Adrenal gland (tissue), 12 donors: ENCODE data around the gene CDON. TPM values are rescaled to one million over a fixed set of nuclear protein-coding genes. Genes with fewer than 3 reads are reported as not detected.

Experiments
- DNase-seq, 7 donors: peaks; one replicate each; pipeline ENCODE4 v3.0.0-alpha.2; 2019 to 2020
- H3K27ac ChIP-seq, 5 donors: fragments of 200-600 bp; sonication (generic) in 4 of 5; 1 replicate in 3 of 5; 2 replicates in 2 of 5; pipeline versions ENCODE4 v1.5.1 to v1.8.0; 2016 to 2020; ENCODE audit warnings: mild to moderate bottlenecking in 1 of 5
- H3K27me3 ChIP-seq: fragments of 200-600 bp; 2 replicates; pipeline ENCODE4 v1.8.0; 2021
- H3K36me3 ChIP-seq, 2 donors: fragments of 200-600 bp; replicated peaks in 1 of 2; 1 replicate in 1 of 2; 2 replicates in 1 of 2; pipeline versions ENCODE4 v1.5.1 to v1.8.0; 2018 to 2022
- H3K4me1 ChIP-seq, 2 donors: fragments of 200-600 bp; replicated peaks in 1 of 2; 1 replicate in 1 of 2; 2 replicates in 1 of 2; pipeline versions ENCODE4 v1.5.1 to v1.8.0; 2018 to 2021
- H3K4me3 ChIP-seq, 4 donors: fragments of 200-600 bp; sonication (generic) in 3 of 4; one replicate each; pipeline ENCODE4 v1.5.1; 2016 to 2018
- H3K9me3 ChIP-seq, 3 donors: fragments of 200-600 bp; sonication (generic) in 1 of 3; replicated peaks in 1 of 3; 1 replicate in 2 of 3; 2 replicates in 1 of 3; pipeline versions ENCODE4 v1.5.1 to v1.8.0; 2016 to 2021
- POLR2A ChIP-seq, 2 donors: fragments of 450-650 bp; IDR thresholded peaks; one replicate each; pipeline ENCODE4 v1.6.1; 2017; ENCODE audit warnings: antibody characterized with exemption in 2 of 2, mild to moderate bottlenecking in 2 of 2, moderate library complexity in 1 of 2
- WGBS, 4 donors: extraction: QIAGEN DNeasy Blood & Tissue Kit in 2 of 4; methylation state at CpG; one replicate each; pipeline versions ENCODE4 v1.1.5 to v1.1.7; 2013 to 2017; 5-methylcytosine and 5-hydroxymethylcytosine counted together
- intact Hi-C, 2 donors: fragments of 100-400 bp; cut with DNase I; formaldehyde crosslinking; loops; one replicate each; pipeline versions ENCODE4 v1.14.1 to v1.15.0; 2022 to 2023
- polyA plus RNA-seq, 3 donors: library from polyadenylated mRNA; stranded (reverse); fragments of 200-250 nt in 2 of 3; fragments of 350-450 nt in 1 of 3; fragmentation: Illumina TruSeq in 1 of 3; extraction: RNeasy Lipid Tissue Mini Kit (QIAGEN cat#74804) in 1 of 3; gene quantifications; one replicate each; pipeline ENCODE4 v1.2.3, GENCODE V29; 2013 to 2014
- total RNA-seq, 9 donors: library from RNA; depleted of rRNA in 4 of 9; stranded (reverse); fragments of >200 nt in 4 of 9; fragments of 120-200 nt in 1 of 9; fragmentation: NEBNext Ultra II Directional in 1 of 9; extraction: Animal tissue kit (Norgen Biotek cat#: 25700) in 1 of 9; gene quantifications; one replicate each; pipeline versions ENCODE4 v1.1.0 to v1.2.4, GENCODE V29; 2013 to 2023
- TF ChIP-seq, protein P1 (sequence below), 6 experiments: fragments of 450-650 bp in 4 of 6; fragments of 200-600 bp in 2 of 6; sonication (generic) in 1 of 6; IDR thresholded peaks; 1 replicate in 5 of 6; 2 replicates in 1 of 6; pipeline versions ENCODE4 v1.5.1 to v1.8.0; 2016 to 2021; ENCODE audit warnings: antibody characterized with exemption in 6 of 6, mild to moderate bottlenecking in 2 of 6, moderate library complexity in 1 of 6
- donor health status: healthy with polysubstance abuse.
- donor health status: Bipolar disorder and iron deficiency.
- donor health status: DM: yes; HTN: yes; CAD: no.
- donor health status: DM: no; HTN: no; CAD: no.
- donor health status: DM: no; HTN: no; CAD: no.
- donor health status: DM: yes; HTN: yes; CAD: no.

Gene CDON
- total and polyA plus RNA-seq, 12 donors, result 0.90 to 12.1 (median 3.9) TPM

DNA sequence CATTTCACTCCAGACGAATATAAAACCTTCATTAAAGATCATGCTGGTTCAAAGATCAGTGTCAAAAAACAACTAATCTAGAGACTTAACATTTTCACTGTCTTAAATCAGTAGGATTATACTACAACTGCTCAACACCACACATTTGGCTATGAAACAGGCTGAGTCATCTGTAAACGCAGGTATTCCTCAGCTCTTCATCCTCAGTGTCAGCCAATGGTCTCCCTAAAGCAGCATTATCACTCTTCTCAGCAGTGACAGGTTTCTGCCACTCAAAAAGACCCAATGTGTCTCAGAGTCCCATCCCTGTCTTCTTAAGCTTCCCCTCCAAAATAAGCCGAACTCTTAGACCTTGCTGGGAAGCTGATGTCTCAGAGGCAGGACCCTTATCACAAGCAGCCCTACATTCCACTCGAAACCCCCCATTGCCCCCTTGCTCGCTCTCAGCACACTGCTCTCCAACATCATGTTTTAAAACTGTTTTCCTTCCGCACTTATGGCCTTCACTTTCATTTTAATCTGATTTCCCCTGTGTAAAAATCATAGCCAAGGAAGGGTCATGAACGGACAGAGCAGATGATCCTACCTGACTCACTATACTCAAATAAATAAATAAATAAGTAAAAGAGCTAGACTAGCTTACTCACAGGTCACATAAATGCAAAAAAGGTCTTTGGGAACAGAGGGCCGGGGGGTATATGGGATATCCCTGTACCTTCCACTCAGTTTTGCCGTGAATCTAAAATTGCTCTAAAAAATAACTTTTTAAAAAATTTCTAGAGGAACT lies 23.0 kb downstream of the CDON start:
- TF ChIP-seq, protein P1, sequence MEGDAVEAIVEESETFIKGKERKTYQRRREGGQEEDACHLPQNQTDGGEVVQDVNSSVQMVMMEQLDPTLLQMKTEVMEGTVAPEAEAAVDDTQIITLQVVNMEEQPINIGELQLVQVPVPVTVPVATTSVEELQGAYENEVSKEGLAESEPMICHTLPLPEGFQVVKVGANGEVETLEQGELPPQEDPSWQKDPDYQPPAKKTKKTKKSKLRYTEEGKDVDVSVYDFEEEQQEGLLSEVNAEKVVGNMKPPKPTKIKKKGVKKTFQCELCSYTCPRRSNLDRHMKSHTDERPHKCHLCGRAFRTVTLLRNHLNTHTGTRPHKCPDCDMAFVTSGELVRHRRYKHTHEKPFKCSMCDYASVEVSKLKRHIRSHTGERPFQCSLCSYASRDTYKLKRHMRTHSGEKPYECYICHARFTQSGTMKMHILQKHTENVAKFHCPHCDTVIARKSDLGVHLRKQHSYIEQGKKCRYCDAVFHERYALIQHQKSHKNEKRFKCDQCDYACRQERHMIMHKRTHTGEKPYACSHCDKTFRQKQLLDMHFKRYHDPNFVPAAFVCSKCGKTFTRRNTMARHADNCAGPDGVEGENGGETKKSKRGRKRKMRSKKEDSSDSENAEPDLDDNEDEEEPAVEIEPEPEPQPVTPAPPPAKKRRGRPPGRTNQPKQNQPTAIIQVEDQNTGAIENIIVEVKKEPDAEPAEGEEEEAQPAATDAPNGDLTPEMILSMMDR (IDR thresholded peaks at IDR 0.05), result no peak
- no peak for TF ChIP-seq POLR2A (IDR thresholded peaks at IDR 0.05)
- intact Hi-C loops, result no loop called here
- no peak overlapping the region for H3K27ac ChIP-seq

GRCh38 chr11:126035718-126036117 lies 26.9 kb downstream of the CDON start:
- H3K4me3 ChIP-seq, result no peak overlapping the region
- 82 to 94% (median 89%) methylated on average over 5 of the region's 5 CpGs for WGBS, 4 donors
- H3K36me3 ChIP-seq, result no peaks in the 10 kb centered on the region
- no peak for DNase-seq
- no peaks in the 10 kb centered on the region for H3K4me1 ChIP-seq
- intact Hi-C loops, result no loop called here
- H3K27me3 ChIP-seq, result no peaks in the 10 kb centered on the region
- TF ChIP-seq, protein P1 (IDR thresholded peaks at IDR 0.05), result no peak
- no peak for TF ChIP-seq POLR2A (IDR thresholded peaks at IDR 0.05)
- no peaks in the 10 kb centered on the region for H3K9me3 ChIP-seq
- no peak overlapping the region for H3K27ac ChIP-seq

More for the DNA sequence above, 23.0 kb downstream of the CDON start:
- Histone ChIP-seq H3K27me3 (no peaks in the 10 kb centered on the region), H3K4me3 (no peak overlapping the region), H3K36me3 (no peaks in the 10 kb centered on the region), H3K9me3 (no peaks in the 10 kb centered on the region), H3K4me1 (no peaks in the 10 kb centered on the region)
- WGBS, 4 donors, result 74 to 80% (median 78%) methylated on average over 9 of the region's 9 CpGs
- DNase-seq, result no peak

GRCh38 chr11:126034933-126035425 lies 27.7 kb downstream of the CDON start:
- 66 to 89% (median 75%) methylated on average over 5 of the region's 5 CpGs for WGBS, 4 donors
- H3K36me3 ChIP-seq, result no peaks in the 10 kb centered on the region
- TF ChIP-seq, protein P1 (IDR thresholded peaks at IDR 0.05), result no peak
- no peak for TF ChIP-seq POLR2A (IDR thresholded peaks at IDR 0.05)
- H3K4me3 ChIP-seq, result no peak overlapping the region
- H3K27me3 ChIP-seq, result no peaks in the 10 kb centered on the region
- no peaks in the 10 kb centered on the region for H3K9me3 ChIP-seq
- H3K27ac ChIP-seq, result no peak overlapping the region
- DNase-seq, result no peak
- H3K4me1 ChIP-seq, result no peaks in the 10 kb centered on the region
- intact Hi-C loops, result no loop called here

- 51 to 54% (median 53%) methylated on average over 10 of the region's 10 CpGs for WGBS, 4 donors
- H3K9me3 ChIP-seq, result no peaks in the 10 kb centered on the region
- no peak for DNase-seq
- TF ChIP-seq, protein P1 (IDR thresholded peaks at IDR 0.05), result no peak
- no peak for TF ChIP-seq POLR2A (IDR thresholded peaks at IDR 0.05)
- H3K27me3 ChIP-seq, result no peaks in the 10 kb centered on the region
- no peak overlapping the region for H3K27ac ChIP-seq
- no peaks in the 10 kb centered on the region for H3K4me1 ChIP-seq
- no peaks in the 10 kb centered on the region for H3K36me3 ChIP-seq
- intact Hi-C loops, result no loop called here
- H3K4me3 ChIP-seq, result no peak overlapping the region
Measured at GRCh38 chr11:126034039-126034932, 28.4 kb downstream of the CDON start.
